H1 (cell line): ENCODE results near the gene ADAM19.

ENCODE experiments used
- ATF2 ChIP-seq: IDR thresholded peaks from 2 replicates; pipeline ENCODE4 v1.6.1; 2012; ENCODE audit warnings: low read length, inconsistent platforms
- GTF2F1 ChIP-seq: IDR thresholded peaks from 2 replicates; pipeline ENCODE4 v1.6.1; 2012; ENCODE audit warnings: low read depth, low read length, improper control_type of control experiment, borderline replicate concordance
- JUND ChIP-seq: IDR thresholded peaks from 2 replicates; pipeline ENCODE4 v1.6.1; 2011; ENCODE audit warnings: mild to moderate bottlenecking, improper control_type of control experiment, low read length

GRCh38 chr5:157518963-157519362, 56.6 kb downstream of the ADAM19 start:
- TF ChIP-seq GTF2F1 (no peak), ATF2 (no peak), JUND (no peak)
